Activated CD8-positive, alpha-beta T cell treated with anti-CD3 and anti-CD28 coated beads for 36 hours (primary cell): ENCODE results near the gene ACSM3. TPM values are rescaled to one million over a fixed set of nuclear protein-coding genes. Genes with fewer than 3 reads are reported as not detected.

ENCODE experiments used
- ATAC-seq: fragments of 200-7000 bp; cut with Tn5 transposase; one replicate; pipeline ENCODE4 v1.10.0; 2021; ENCODE audit warnings: mild to moderate bottlenecking, moderate library complexity
- CTCF ChIA-PET: fragments of 350-600 bp; sonication (Branson Sonifier 250); formaldehyde crosslinking; loops from one replicate; lab custom pipeline; 2021; ENCODE audit warnings: antibody characterized with exemption; lab: Charles Lee
- POLR2A ChIA-PET: fragments of 350-600 bp; sonication (Branson Sonifier 250); formaldehyde crosslinking; loops from one replicate; lab custom pipeline; 2021; ENCODE audit warnings: antibody characterized with exemption; lab: Charles Lee
- DNase-seq: peaks from one replicate; pipeline ENCODE4 v3.0.0-alpha.2; 2020
- H3K27ac Mint-ChIP-seq: one replicate; pipeline ENCODE4 v1.8.0; 2021; ENCODE audit warnings: mild to moderate bottlenecking, mixed read lengths
- H3K27me3 Mint-ChIP-seq: one replicate; pipeline ENCODE4 v1.8.0; 2021; ENCODE audit warnings: mixed read lengths
- H3K36me3 Mint-ChIP-seq: one replicate; pipeline ENCODE4 v1.8.0; 2021; ENCODE audit warnings: low read depth, mixed read lengths
- H3K4me1 Mint-ChIP-seq: one replicate; pipeline ENCODE4 v1.8.0; 2021; ENCODE audit warnings: low read depth, mixed read lengths
- H3K4me3 Mint-ChIP-seq: one replicate; pipeline ENCODE4 v1.8.0; 2021; ENCODE audit warnings: mild to moderate bottlenecking, moderate library complexity, mixed read lengths
- H3K9me3 Mint-ChIP-seq: one replicate; pipeline ENCODE4 v1.8.0; 2021; ENCODE audit warnings: mixed read lengths
- CTCF ChIP-seq: fragments of 200-600 bp; IDR thresholded peaks from one replicate; pipeline ENCODE4 v1.8.0; 2022; ENCODE audit warnings: antibody characterized with exemption, mild to moderate bottlenecking
- intact Hi-C: fragments of 100-400 bp; cut with micrococcal nuclease; formaldehyde crosslinking; loops from one replicate; pipeline ENCODE4 v1.10.0; 2022
- total RNA-seq, 2 experiments: library from RNA; stranded (reverse); gene quantifications; one replicate each; pipeline ENCODE4 v1.2.3, GENCODE V29; 2021

The ACSM3 gene
- total RNA-seq, 2 experiments from 2014 or later: 16.1 to 16.6 TPM

- ATAC-seq (no peak), DNase-seq (no peak)
- no peak for TF ChIP-seq CTCF
- Mint-ChIP-seq H3K36me3 (peaks cover 1% of the 10 kb centered on the region), H3K4me3 (no peak overlapping the region), H3K9me3 (peaks cover 12% of the 10 kb centered on the region), H3K27me3 (no peaks in the 10 kb centered on the region), H3K4me1 (peaks cover 4% of the 10 kb centered on the region), H3K27ac (no peak overlapping the region)
- POLR2A ChIA-PET: no interaction called here
- CTCF ChIA-PET: interaction anchor here (1.0 kb wide), 1 partner anchor 12 kb away, joined by 3 read pairs; no protein-coding TSS in a partner anchor
- intact Hi-C loops: no loop called here
These were observed 17.4 kb upstream of the ACSM3 start for GRCh38 chr16:20746461-20746860.

GRCh38 chr16:20747030-20747816 is 16.6 kb upstream of the ACSM3 start:
- TF ChIP-seq CTCF: no peak
- Mint-ChIP-seq H3K27me3 (no peaks in the 10 kb centered on the region), H3K4me3 (no peak overlapping the region), H3K4me1 (no peaks in the 10 kb centered on the region), H3K36me3 (peaks cover 1% of the 10 kb centered on the region), H3K27ac (no peak overlapping the region), H3K9me3 (peaks cover 12% of the 10 kb centered on the region)
- DNase-seq (no peak), ATAC-seq (no peak)
- ChIA-PET POLR2A (no interaction called here), CTCF (interaction anchor here (1.0 kb wide), 1 partner anchor 13 kb away, joined by 3 read pairs; no protein-coding TSS in a partner anchor)
- intact Hi-C loops: no loop called here

- no peak for TF ChIP-seq CTCF
- H3K27ac Mint-ChIP-seq: no peak overlapping the region
- H3K36me3 Mint-ChIP-seq: peaks cover 1% of the 10 kb centered on the region
- POLR2A ChIA-PET: no interaction called here
- H3K27me3 Mint-ChIP-seq: no peaks in the 10 kb centered on the region
- no peaks in the 10 kb centered on the region for H3K4me1 Mint-ChIP-seq
- intact Hi-C loops: no loop called here
- CTCF ChIA-PET: no interaction called here
- no peak for ATAC-seq
- no peak for DNase-seq
- H3K4me3 Mint-ChIP-seq: no peak overlapping the region
- H3K9me3 Mint-ChIP-seq: peaks cover 12% of the 10 kb centered on the region
These were observed 14.3 kb upstream of the ACSM3 start for GRCh38 chr16:20749474-20749873.

GRCh38 chr16:20750558-20750957 is 13.3 kb upstream of the ACSM3 start:
- no peak overlapping the region for H3K4me3 Mint-ChIP-seq
- H3K4me1 Mint-ChIP-seq: no peaks in the 10 kb centered on the region
- no peak overlapping the region for H3K27ac Mint-ChIP-seq
- H3K36me3 Mint-ChIP-seq: peaks cover 1% of the 10 kb centered on the region
- no peaks in the 10 kb centered on the region for H3K27me3 Mint-ChIP-seq
- ChIA-PET POLR2A (no interaction called here), CTCF (interaction anchor here (1.0 kb wide), 1 partner anchor 59 kb away, joined by 3 read pairs; no protein-coding TSS in a partner anchor)
- intact Hi-C loops: no loop called here
- DNase-seq (no peak), ATAC-seq (no peak)
- H3K9me3 Mint-ChIP-seq: peaks cover 12% of the 10 kb centered on the region
- TF ChIP-seq CTCF: no peak

- intact Hi-C loops: no loop called here
- DNase-seq: no peak
- H3K27ac Mint-ChIP-seq: no peak overlapping the region
- no peaks in the 10 kb centered on the region for H3K9me3 Mint-ChIP-seq
- no peaks in the 10 kb centered on the region for H3K36me3 Mint-ChIP-seq
- ATAC-seq: no peak
- H3K27me3 Mint-ChIP-seq: no peaks in the 10 kb centered on the region
- no peak for TF ChIP-seq CTCF
- H3K4me1 Mint-ChIP-seq: no peaks in the 10 kb centered on the region
- ChIA-PET CTCF (no interaction called here), POLR2A (no interaction called here)
- no peak overlapping the region for H3K4me3 Mint-ChIP-seq
These were observed 10.1 kb upstream of the ACSM3 start for GRCh38 chr16:20753727-20754126.
